Measurements from ENCODE around the gene HSP90AA1. TPM values are rescaled to one million over a fixed set of nuclear protein-coding genes. Genes with fewer than 3 reads are reported as not detected.

The HSP90AA1 gene
- total RNA-seq, 1 experiment from 2014 or later: 1,931 TPM

DNA sequence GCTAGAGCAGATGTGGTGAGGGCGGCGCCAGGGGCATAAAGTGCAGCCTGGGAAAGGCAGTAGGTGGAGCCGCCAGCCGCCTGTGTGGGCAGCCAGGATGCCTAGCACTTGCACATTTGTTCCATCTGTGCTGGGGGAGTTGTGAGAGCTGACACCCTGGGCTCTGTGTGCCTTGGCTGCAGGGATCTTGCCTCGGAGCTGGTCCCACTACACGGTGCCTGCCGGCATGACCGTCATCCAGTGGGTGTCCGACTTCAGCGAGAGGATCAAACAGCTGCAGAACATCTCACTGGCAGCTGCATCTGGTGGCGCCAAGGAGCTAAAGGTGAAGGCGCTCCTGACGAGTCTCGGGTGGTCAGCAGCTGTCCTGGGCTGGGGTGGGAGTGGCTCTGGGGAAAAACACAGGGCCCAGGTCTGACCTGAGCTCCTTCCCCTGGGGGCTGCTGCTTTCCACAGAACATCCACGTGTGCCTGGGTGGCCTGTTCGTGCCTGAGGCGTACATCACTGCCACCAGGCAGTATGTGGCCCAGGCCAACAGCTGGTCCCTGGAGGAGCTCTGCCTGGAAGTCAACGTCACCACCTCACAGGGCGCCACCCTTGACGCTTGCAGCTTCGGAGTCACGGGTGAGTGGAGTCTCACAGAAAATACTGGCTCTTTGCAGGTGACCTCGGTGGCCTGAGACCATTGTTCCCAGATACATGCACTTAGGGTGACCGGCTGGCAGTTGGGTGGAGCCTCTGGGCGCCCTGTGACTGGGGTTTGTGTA lies 37.4 kb downstream of the HSP90AA1 start:
- no TSS peak for BruUV-seq (replicated peaks)
- Histone ChIP-seq H3K4me1 (replicated peaks; ENCODE audit: insufficient read depth) (peaks cover 4% of the 10 kb centered on the region), H2AFZ (no peak overlapping the region), H3K27me3 (ENCODE audit: insufficient read depth, low read depth) (no peaks in the 10 kb centered on the region), H3K27ac (no peak overlapping the region), H3K36me3 (ENCODE audit: low read depth) (peaks cover 64% of the 10 kb centered on the region), H3K4me3 (no peak overlapping the region), H3F3A (ENCODE audit: insufficient read depth, low read depth) (peaks cover 76% of the 10 kb centered on the region), H3K9me2 (ENCODE audit: insufficient read depth) (no peaks in the 10 kb centered on the region), H3K79me2 (ENCODE audit: low read depth) (peaks cover 6% of the 10 kb centered on the region; the same call in 1 of the 2 replicates), H3K9me3 (ENCODE audit: insufficient read depth, low read depth) (no peaks in the 10 kb centered on the region), H4K20me1 (ENCODE audit: insufficient read depth) (peaks cover 6% of the 10 kb centered on the region; the same call in 1 of the 2 replicates), H3K4me2 (no peak overlapping the region)
- CTCF ChIA-PET: interaction anchor here (0.5 to 1.6 kb wide), 3 partner anchors 13 to 138 kb away, joined by 4 to 12 read pairs (median 4); no protein-coding TSS in a partner anchor
- POLR2A ChIA-PET (ENCODE audit: unreplicated experiment): no interaction called here
- DNase-seq: no peak
- intact Hi-C loops (cut with micrococcal nuclease; ENCODE audit: unreplicated experiment): loop anchor here (5.0 kb wide), 1 partner anchor 173 kb away; no protein-coding TSS in a partner anchor
- TF ChIP-seq, protein P1, sequence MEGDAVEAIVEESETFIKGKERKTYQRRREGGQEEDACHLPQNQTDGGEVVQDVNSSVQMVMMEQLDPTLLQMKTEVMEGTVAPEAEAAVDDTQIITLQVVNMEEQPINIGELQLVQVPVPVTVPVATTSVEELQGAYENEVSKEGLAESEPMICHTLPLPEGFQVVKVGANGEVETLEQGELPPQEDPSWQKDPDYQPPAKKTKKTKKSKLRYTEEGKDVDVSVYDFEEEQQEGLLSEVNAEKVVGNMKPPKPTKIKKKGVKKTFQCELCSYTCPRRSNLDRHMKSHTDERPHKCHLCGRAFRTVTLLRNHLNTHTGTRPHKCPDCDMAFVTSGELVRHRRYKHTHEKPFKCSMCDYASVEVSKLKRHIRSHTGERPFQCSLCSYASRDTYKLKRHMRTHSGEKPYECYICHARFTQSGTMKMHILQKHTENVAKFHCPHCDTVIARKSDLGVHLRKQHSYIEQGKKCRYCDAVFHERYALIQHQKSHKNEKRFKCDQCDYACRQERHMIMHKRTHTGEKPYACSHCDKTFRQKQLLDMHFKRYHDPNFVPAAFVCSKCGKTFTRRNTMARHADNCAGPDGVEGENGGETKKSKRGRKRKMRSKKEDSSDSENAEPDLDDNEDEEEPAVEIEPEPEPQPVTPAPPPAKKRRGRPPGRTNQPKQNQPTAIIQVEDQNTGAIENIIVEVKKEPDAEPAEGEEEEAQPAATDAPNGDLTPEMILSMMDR (conservative IDR thresholded peaks at IDR 0.05): no peak
- no peak for TF ChIP-seq EZH2 (IDR thresholded peaks at IDR 0.05; ENCODE audit: low read depth)

DNA sequence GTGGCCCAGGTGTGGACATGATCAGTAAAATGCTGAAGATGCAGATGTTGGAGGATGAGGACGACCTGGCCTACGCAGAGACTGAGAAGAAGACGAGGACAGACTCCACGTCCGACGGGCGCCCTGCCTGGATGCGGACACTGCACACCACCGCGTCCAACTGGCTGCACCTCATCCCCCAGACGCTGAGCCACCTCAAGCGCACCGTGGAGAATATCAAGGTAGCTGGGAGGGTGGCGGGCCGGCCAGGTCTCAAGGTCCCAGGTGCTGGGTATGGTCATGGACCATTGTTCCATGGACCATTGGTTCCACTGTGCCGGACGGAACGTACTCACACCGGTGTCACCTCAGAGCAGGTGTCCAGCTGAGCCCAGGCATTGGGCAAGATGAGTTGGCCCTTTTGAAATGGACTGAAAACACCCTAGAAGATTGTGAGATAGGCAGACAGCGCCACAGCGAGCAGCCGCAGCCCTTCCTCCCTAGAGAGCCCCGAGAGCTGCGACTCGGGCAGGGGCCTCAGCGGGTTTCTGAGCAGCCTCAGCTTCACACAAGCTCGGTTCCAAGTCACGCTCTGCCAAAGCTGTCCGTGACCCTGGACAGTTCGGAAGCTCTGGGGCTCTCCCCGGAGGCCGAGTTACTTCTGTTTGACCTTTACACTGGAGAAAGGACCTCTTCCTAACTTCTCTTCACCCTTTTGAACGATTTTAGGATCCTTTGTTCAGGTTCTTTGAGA lies 38.9 kb downstream of the HSP90AA1 start:
- POLR2A ChIA-PET (ENCODE audit: unreplicated experiment): interaction anchor here (0.7 kb wide), 1 partner anchor 240 kb away, joined by 14 read pairs; no protein-coding TSS in a partner anchor
- no peak overlapping the region for H2AFZ ChIP-seq
- CTCF ChIA-PET: interaction anchor here (0.6 kb wide), 1 partner anchor 60 kb away, joined by 13 read pairs; no protein-coding TSS in a partner anchor

More for the DNA sequence above, 38.9 kb downstream of the HSP90AA1 start:
- Histone ChIP-seq H3K4me2 (no peak overlapping the region), H3K4me3 (no peak overlapping the region), H3K36me3 (ENCODE audit: low read depth) (peaks cover 64% of the 10 kb centered on the region), H3K27ac (no peak overlapping the region), H3K79me2 (ENCODE audit: low read depth) (peaks cover 6% of the 10 kb centered on the region; the same call in 1 of the 2 replicates), H3K9me3 (ENCODE audit: insufficient read depth, low read depth) (no peaks in the 10 kb centered on the region), H3K4me1 (replicated peaks; ENCODE audit: insufficient read depth) (peaks cover 3% of the 10 kb centered on the region), H3K27me3 (ENCODE audit: insufficient read depth, low read depth) (no peaks in the 10 kb centered on the region), H4K20me1 (ENCODE audit: insufficient read depth) (peaks cover 6% of the 10 kb centered on the region; the same call in 1 of the 2 replicates), H3K9me2 (ENCODE audit: insufficient read depth) (no peaks in the 10 kb centered on the region), H3F3A (ENCODE audit: insufficient read depth, low read depth) (peaks cover 77% of the 10 kb centered on the region)
- no TSS peak for BruUV-seq (replicated peaks)
- intact Hi-C loops (cut with micrococcal nuclease; ENCODE audit: unreplicated experiment): loop anchor here (5.0 kb wide), 1 partner anchor 174 kb away; no protein-coding TSS in a partner anchor
- TF ChIP-seq EZH2 (IDR thresholded peaks at IDR 0.05; ENCODE audit: low read depth): no peak
- TF ChIP-seq, protein P1 (conservative IDR thresholded peaks at IDR 0.05): no peak
- no peak for DNase-seq
